ENCODE measurements around the gene RANGRF. TPM values are rescaled to one million over a fixed set of nuclear protein-coding genes. Genes with fewer than 3 reads are reported as not detected.

Gene RANGRF
- total RNA-seq, 2 donors from 2014 or later = 24.1 to 29.9 TPM

DNA sequence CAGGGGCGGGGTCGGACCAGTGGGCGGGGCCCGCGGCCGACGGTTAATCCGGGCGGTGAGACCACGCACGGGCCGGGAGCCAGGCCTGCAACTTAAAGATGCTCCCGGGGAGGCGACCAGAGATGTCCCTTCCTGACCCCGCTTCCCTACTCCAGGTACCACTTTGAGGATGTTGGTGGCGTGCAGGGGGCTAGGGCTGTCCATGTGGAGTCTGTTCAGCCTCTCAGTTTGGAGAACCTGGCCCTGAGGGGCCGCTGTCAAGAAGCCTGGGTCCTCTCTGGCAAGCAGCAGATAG, 580 bp downstream of the RANGRF start:
- H3K36me3 ChIP-seq = no peaks in the 10 kb centered on the region
- DNase-seq (ENCODE audit: low spot score) = no peak
- H3K9me3 ChIP-seq = no peaks in the 10 kb centered on the region
- H3K4me3 ChIP-seq = peak overlapping the region; percentile 71 to 79
- H3K4me1 ChIP-seq = peaks cover 0 to 20% of the 10 kb centered on the region in 2 donors
- no peaks in the 10 kb centered on the region for H3K27me3 ChIP-seq
- TF ChIP-seq, protein P1, sequence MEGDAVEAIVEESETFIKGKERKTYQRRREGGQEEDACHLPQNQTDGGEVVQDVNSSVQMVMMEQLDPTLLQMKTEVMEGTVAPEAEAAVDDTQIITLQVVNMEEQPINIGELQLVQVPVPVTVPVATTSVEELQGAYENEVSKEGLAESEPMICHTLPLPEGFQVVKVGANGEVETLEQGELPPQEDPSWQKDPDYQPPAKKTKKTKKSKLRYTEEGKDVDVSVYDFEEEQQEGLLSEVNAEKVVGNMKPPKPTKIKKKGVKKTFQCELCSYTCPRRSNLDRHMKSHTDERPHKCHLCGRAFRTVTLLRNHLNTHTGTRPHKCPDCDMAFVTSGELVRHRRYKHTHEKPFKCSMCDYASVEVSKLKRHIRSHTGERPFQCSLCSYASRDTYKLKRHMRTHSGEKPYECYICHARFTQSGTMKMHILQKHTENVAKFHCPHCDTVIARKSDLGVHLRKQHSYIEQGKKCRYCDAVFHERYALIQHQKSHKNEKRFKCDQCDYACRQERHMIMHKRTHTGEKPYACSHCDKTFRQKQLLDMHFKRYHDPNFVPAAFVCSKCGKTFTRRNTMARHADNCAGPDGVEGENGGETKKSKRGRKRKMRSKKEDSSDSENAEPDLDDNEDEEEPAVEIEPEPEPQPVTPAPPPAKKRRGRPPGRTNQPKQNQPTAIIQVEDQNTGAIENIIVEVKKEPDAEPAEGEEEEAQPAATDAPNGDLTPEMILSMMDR (IDR thresholded peaks at IDR 0.05) = no peak
- H3K27ac ChIP-seq = peak overlapping the region; percentile 92 to 97

DNA sequence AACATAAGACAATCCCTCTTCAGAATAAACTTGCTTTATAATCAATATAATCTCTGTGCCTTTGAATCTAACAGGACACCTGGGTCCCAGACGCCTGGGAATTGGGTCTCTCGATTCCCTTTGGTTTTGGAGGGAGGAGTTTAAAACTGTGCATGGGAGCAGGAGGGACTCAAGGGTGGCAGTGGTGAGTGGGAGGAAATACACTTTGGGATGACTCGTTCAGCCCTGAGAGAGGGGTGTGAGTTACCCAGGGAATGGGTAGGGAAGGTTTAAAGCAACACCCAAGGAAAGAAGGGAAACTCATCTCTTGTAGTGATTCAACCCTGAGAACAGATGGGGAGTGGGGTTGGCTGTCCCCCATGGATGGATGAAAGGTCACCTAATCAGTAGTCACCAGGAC, 1.6 kb downstream of the RANGRF start:
- Histone ChIP-seq H3K27ac (no peak overlapping the region), H3K27me3 (no peaks in the 10 kb centered on the region), H3K4me1 (peaks cover 0 to 29% of the 10 kb centered on the region in 2 donors), H3K4me3 (no peak overlapping the region), H3K9me3 (no peaks in the 10 kb centered on the region), H3K36me3 (no peaks in the 10 kb centered on the region)
- no peak for DNase-seq (ENCODE audit: low spot score)
- TF ChIP-seq, protein P1 (IDR thresholded peaks at IDR 0.05) = no peak

DNA sequence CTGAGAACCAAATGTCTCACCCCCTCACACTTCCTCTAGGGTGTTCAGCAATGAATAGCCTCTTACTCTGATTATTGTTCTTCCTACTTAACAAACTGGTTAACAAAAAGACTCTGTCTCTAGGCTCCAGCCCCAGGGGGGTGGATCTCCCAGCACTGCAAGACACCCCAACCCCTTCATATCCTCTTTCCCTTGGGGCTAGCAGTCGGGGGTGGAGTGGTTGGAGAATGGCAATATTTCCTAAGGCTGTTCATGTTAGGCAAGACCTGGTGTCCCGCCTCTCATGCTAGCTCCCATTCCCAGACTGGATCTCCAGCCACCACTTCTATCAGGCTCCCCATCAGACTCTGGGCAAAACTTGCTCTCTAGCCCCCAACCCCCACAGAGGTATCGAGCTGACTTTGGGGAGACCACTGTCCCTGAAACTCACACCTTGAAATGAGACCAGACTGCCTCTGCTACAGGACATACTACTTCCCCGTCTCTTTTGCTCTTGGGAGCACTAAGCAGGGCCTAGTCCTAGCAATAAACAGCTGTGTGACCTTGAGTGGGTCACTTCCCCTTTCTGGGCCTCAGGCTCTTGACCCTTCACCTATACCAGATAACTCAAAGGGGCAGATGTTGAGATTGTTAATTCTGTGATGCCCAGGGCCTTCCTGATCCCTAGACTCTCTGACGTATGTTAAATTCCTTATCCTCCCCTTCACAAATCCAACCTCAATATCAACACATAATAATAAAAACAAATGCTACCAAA, 4.3 kb downstream of the RANGRF start:
- TF ChIP-seq, protein P1 (IDR thresholded peaks at IDR 0.05) = no peak
- no peaks in the 10 kb centered on the region for H3K9me3 ChIP-seq

DNA sequence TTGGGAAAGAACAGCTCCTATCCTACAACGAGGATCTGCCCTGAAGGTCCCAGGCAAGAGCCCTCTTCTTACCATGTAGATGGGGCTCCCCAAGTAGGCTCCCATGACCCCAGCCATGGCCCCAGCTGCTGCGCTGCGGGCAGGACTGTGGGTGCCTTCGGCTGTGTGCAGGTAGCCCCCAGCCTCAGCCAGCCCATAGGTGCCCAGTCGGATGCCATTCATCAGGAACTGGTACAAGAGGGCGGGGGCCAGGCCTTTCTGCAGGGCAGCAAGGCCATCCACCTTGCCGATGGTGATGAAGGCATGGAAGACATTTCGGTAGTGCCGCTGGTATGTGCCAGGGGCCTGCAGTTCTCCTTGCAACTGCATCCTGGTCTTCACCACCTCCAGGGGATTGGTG, 5.9 kb downstream of the RANGRF start:
- H3K27me3 ChIP-seq = no peaks in the 10 kb centered on the region
- no peak for DNase-seq (ENCODE audit: low spot score)
- H3K36me3 ChIP-seq = no peaks in the 10 kb centered on the region
- H3K4me3 ChIP-seq = peak overlapping the region in 1 of 2 donors; percentile 67
- no peaks in the 10 kb centered on the region for H3K9me3 ChIP-seq
- peaks cover 0 to 20% of the 10 kb centered on the region in 2 donors for H3K4me1 ChIP-seq
- TF ChIP-seq, protein P1 (IDR thresholded peaks at IDR 0.05) = no peak
- peak overlapping the region in 1 of 2 donors; percentile 89 for H3K27ac ChIP-seq

More for the DNA sequence above, 4.3 kb downstream of the RANGRF start:
- Histone ChIP-seq H3K36me3 (no peaks in the 10 kb centered on the region), H3K4me3 (no peak overlapping the region), H3K27me3 (no peaks in the 10 kb centered on the region), H3K27ac (no peak overlapping the region), H3K4me1 (peaks cover 0 to 31% of the 10 kb centered on the region in 2 donors)
- no peak for DNase-seq (ENCODE audit: low spot score)

DNA sequence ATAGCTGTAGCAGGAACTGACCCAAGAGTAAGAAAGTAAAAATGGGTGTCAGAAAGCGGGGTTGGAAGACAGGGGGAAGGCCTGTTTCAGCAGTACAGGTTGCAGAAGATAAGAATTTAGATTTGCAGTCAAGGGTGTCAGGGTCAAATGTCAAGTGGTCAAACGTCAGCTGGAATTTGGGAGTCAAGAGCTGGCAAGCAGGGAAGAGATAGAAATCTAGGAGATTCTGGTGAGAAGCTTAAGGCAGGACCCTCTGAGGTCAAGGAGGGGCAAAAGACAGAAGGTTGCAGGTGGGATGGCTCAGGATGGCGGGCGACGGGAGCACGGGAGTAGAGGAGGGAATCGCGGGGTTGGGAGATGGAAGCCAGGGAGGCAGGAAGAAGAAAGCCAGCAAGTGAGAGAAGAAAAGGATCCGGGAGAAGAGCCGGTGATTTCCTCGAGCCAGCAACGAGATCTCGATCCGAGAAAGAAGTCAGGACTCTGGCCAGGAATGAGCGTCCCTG, 6.4 kb downstream of the RANGRF start:
- TF ChIP-seq, protein P1 (IDR thresholded peaks at IDR 0.05) = no peak
- H3K27ac ChIP-seq = peak overlapping the region; percentile 89 to 93
- peak; percentile 59 for DNase-seq (ENCODE audit: low spot score)
- peak overlapping the region; percentile 62 to 67 for H3K4me3 ChIP-seq
- no peaks in the 10 kb centered on the region for H3K36me3 ChIP-seq
- peaks cover 0 to 15% of the 10 kb centered on the region in 2 donors for H3K4me1 ChIP-seq
- no peaks in the 10 kb centered on the region for H3K9me3 ChIP-seq
- no peaks in the 10 kb centered on the region for H3K27me3 ChIP-seq

All from right atrium auricular region (tissue), 2 donors.